ENCODE data around the gene FETUB.
A peak's percentile ranks its signal among the peaks of the same experiment; 100 is the strongest.

FETUB gene

DNA sequence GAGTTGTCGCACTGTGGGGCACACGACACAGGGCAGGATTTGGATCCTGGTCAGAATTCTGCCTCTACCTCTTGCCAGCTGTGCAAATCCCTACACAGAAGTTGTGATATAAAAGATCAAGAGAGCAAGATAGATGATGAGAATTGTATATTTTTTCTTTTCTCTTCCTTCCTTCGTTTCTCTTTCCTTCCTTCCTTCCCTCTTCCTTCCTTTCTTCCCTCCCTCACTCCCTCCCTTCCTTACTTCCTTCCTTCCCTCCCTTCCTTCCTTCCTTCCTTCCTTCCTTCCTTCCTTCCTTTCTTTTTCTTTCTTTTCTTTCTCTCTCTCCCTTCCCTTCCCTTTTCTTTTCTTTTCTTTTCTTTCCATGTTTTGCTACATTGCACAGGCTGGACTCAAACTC is 39.3 kb upstream of the FETUB start:
- no peaks in the 10 kb centered on the region for H3K27me3 ChIP-seq (ENCODE audit: insufficient read depth, poor library complexity, severe bottlenecking)
- TF ChIP-seq REST (IDR thresholded peaks at IDR 0.05; ENCODE audit: insufficient replicate concordance, low read depth) = no peak
- TF ChIP-seq GABPA (IDR thresholded peaks at IDR 0.05; ENCODE audit: low read depth) = no peak
- TF ChIP-seq POLR2AphosphoS5 (IDR thresholded peaks at IDR 0.05; ENCODE audit: low read depth) = no peak
- no peak for TF ChIP-seq CTCF (IDR thresholded peaks at IDR 0.05; ENCODE audit: insufficient read depth, low read length)
- TF ChIP-seq SPI1 (IDR thresholded peaks at IDR 0.05; ENCODE audit: borderline replicate concordance, low read depth) = no peak
- no peak for DNase-seq (ENCODE audit: low read depth in 1 of 2, low spot score in 1 of 2)
- no peak overlapping the region for H3K27ac ChIP-seq (replicated peaks)
- H3K4me3 ChIP-seq (replicated peaks; ENCODE audit: insufficient read depth, low read length) = no peak overlapping the region

DNA sequence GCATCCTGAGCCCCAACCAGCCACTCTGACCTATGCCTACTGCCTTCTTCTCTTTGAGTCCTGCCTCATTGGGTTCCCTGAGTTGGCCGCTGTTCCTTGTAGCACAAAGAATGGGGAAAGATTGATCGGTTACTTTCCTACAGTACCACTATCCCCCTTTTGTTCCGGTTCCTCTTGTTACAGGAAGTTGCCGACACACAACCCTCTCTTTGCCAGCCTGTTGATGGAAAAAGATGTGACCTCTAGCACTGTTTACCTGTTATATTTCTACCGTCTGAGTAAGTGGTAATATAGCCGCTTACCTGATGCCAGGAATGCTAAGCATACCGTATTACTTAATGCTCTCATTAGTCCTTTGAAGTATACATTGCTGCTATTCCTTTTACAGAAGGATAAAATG is 37.0 kb upstream of the FETUB start:
- peak overlapping the region; percentile 28 for H3K27ac ChIP-seq (replicated peaks)
- TF ChIP-seq GABPA (IDR thresholded peaks at IDR 0.05; ENCODE audit: low read depth) (peak; percentile 79), CTCF (IDR thresholded peaks at IDR 0.05; ENCODE audit: insufficient read depth, low read length) (no peak), SPI1 (IDR thresholded peaks at IDR 0.05; ENCODE audit: borderline replicate concordance, low read depth) (no peak)
- peak in 1 of 2 experiments; percentile 39 for DNase-seq (ENCODE audit: low read depth in 1 of 2, low spot score in 1 of 2)
- H3K4me3 ChIP-seq (replicated peaks; ENCODE audit: insufficient read depth, low read length) = no peak overlapping the region
- no peaks in the 10 kb centered on the region for H3K27me3 ChIP-seq (ENCODE audit: insufficient read depth, poor library complexity, severe bottlenecking)

- Histone ChIP-seq H3K27ac (replicated peaks) (no peak overlapping the region), H3K27me3 (ENCODE audit: insufficient read depth, poor library complexity, severe bottlenecking) (no peaks in the 10 kb centered on the region), H3K4me3 (replicated peaks; ENCODE audit: insufficient read depth, low read length) (no peak overlapping the region)
- no peak for DNase-seq (ENCODE audit: low read depth in 1 of 2, low spot score in 1 of 2)
- no peak for TF ChIP-seq REST (IDR thresholded peaks at IDR 0.05; ENCODE audit: insufficient replicate concordance, low read depth)
- TF ChIP-seq CTCF (IDR thresholded peaks at IDR 0.05; ENCODE audit: insufficient read depth, low read length) = no peak
- no peak for TF ChIP-seq SPI1 (IDR thresholded peaks at IDR 0.05; ENCODE audit: borderline replicate concordance, low read depth)
- no peak for TF ChIP-seq POLR2AphosphoS5 (IDR thresholded peaks at IDR 0.05; ENCODE audit: low read depth)
- TF ChIP-seq GABPA (IDR thresholded peaks at IDR 0.05; ENCODE audit: low read depth) = no peak
These were observed 35.1 kb upstream of the FETUB start for GRCh38 chr3:186605078-186605477.
